Measurements from ENCODE around the gene EXOC6B.

The EXOC6B gene

DNA sequence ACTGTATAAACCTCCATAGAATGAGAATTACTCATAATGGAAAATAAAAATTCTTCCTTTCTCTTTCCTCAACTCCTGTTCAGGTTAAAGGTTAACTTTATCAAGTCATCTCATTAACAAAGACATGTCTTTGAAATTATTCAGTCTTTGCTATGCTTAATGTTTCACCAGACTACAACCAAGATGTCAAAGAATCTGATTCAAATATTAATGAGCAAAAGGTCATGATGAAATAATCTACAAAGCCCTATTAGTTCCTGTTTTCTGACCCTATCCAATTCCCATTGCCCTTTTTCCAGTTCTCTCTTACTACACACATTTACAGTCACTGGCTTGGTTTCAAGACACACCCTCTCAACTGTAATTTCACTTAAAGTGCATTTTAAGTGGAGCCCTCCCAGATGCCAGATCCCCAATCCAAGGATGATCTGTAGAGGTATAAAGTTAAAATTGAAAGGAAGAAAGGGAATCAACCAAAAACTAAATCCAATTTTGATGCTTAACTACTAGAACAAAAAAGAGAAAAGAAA is 431.2 kb downstream of the EXOC6B start:
- H3K27ac ChIP-seq (ENCODE audit: extremely low read depth, low read depth, low read length): no peak overlapping the region
- CTCF ChIA-PET: interaction anchor here (0.6 kb wide), 1 partner anchor 1157 kb away, joined by 3 read pairs; no protein-coding TSS in a partner anchor
- H3K36me3 ChIP-seq (ENCODE audit: control insufficient read depth in 2 of 2, insufficient read depth in 1 of 2, low read length in 2 of 2): no peaks in the 10 kb centered on the region
- peaks cover 7% of the 10 kb centered on the region for H3K4me1 ChIP-seq (ENCODE audit: control insufficient read depth, insufficient read depth, low read length)
- no peaks in the 10 kb centered on the region for H3K9me3 ChIP-seq (ENCODE audit: control insufficient read depth, insufficient read depth, low read depth, low read length)
- POLR2A ChIA-PET: no interaction called here
- TF ChIP-seq ZNF366 (tag by site-specific recombination; conservative IDR thresholded peaks at IDR 0.05): no peak
- no peak for TF ChIP-seq ZNF311 (tag by site-specific recombination; IDR thresholded peaks at IDR 0.05; ENCODE audit: borderline replicate concordance)
- TF ChIP-seq KLF10 (tag by site-specific recombination; IDR thresholded peaks at IDR 0.05): no peak
- no peak for TF ChIP-seq ZNF76 (tag by site-specific recombination; IDR thresholded peaks at IDR 0.05; ENCODE audit: borderline replicate concordance, low read depth)
- TF ChIP-seq ZNF707 (tag by site-specific recombination; IDR thresholded peaks at IDR 0.05): no peak
- TF ChIP-seq, protein P1, sequence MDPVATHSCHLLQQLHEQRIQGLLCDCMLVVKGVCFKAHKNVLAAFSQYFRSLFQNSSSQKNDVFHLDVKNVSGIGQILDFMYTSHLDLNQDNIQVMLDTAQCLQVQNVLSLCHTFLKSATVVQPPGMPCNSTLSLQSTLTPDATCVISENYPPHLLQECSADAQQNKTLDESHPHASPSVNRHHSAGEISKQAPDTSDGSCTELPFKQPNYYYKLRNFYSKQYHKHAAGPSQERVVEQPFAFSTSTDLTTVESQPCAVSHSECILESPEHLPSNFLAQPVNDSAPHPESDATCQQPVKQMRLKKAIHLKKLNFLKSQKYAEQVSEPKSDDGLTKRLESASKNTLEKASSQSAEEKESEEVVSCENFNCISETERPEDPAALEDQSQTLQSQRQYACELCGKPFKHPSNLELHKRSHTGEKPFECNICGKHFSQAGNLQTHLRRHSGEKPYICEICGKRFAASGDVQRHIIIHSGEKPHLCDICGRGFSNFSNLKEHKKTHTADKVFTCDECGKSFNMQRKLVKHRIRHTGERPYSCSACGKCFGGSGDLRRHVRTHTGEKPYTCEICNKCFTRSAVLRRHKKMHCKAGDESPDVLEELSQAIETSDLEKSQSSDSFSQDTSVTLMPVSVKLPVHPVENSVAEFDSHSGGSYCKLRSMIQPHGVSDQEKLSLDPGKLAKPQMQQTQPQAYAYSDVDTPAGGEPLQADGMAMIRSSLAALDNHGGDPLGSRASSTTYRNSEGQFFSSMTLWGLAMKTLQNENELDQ (tag by site-specific recombination; IDR thresholded peaks at IDR 0.05; ENCODE audit: low read depth): no peak
- TF ChIP-seq SALL2 (tag by site-specific recombination; IDR thresholded peaks at IDR 0.05; ENCODE audit: borderline replicate concordance): no peak
- TF ChIP-seq ZNF629 (tag by site-specific recombination; IDR thresholded peaks at IDR 0.05): no peak
- no peak for TF ChIP-seq ZNF544 (tag by site-specific recombination; IDR thresholded peaks at IDR 0.05)
- no peak for TF ChIP-seq PRDM1 (tag by site-specific recombination; IDR thresholded peaks at IDR 0.05)
- TF ChIP-seq ZNF610 (tag by site-specific recombination; IDR thresholded peaks at IDR 0.05; ENCODE audit: borderline replicate concordance): no peak
- TF ChIP-seq ZNF514 (tag by site-specific recombination; IDR thresholded peaks at IDR 0.05): no peak
- TF ChIP-seq ZNF274 (IDR thresholded peaks at IDR 0.05; ENCODE audit: low read length): no peak
- no peak for TF ChIP-seq ZNF274 (tag by site-specific recombination; IDR thresholded peaks at IDR 0.05; ENCODE audit: borderline replicate concordance)
- no peak overlapping the region for H3K4me3 ChIP-seq (ENCODE audit: low read depth, low read length)

DNA sequence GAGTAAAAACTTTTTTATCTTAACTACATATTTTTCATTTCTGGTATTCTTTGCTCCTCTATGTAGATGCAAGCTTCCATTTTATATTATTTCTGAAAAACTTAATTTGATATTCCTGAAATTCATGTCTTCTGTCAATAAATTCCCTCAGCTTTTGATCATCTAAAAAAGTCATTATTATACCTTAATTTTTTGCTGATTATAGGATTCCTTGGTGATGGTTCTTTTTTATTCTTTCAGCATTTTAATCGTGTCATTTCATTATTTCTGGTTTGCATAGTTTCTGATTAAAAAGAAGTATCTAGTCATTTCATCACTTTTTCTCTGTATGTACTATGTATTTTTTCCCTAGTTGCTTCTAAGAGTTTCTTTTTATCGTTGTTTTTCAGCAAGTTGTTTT is 436.4 kb downstream of the EXOC6B start:
- H3K27ac ChIP-seq (ENCODE audit: extremely low read depth, low read depth, low read length): no peak overlapping the region
- no peaks in the 10 kb centered on the region for H3K9me3 ChIP-seq (ENCODE audit: control insufficient read depth, insufficient read depth, low read depth, low read length)
- TF ChIP-seq ZNF354C (tag by site-specific recombination; IDR thresholded peaks at IDR 0.05; ENCODE audit: borderline replicate concordance, low read depth) (no peak), ZFP3 (tag by site-specific recombination; IDR thresholded peaks at IDR 0.05; ENCODE audit: low read depth) (no peak), ZNF214 (tag by site-specific recombination; IDR thresholded peaks at IDR 0.05; ENCODE audit: borderline replicate concordance) (no peak), ZNF785 (tag by site-specific recombination; IDR thresholded peaks at IDR 0.05) (no peak), ZNF184 (tag by site-specific recombination; IDR thresholded peaks at IDR 0.05) (no peak), ZBTB20 (tag by site-specific recombination; IDR thresholded peaks at IDR 0.05) (no peak), ZNF701 (tag by site-specific recombination; IDR thresholded peaks at IDR 0.05) (no peak), ZSCAN30 (tag by site-specific recombination; IDR thresholded peaks at IDR 0.05) (no peak), ZNF791 (tag by site-specific recombination; IDR thresholded peaks at IDR 0.05) (no peak), ZNF529 (tag by site-specific recombination; IDR thresholded peaks at IDR 0.05; ENCODE audit: insufficient replicate concordance) (no peak), ZNF175 (tag by site-specific recombination; IDR thresholded peaks at IDR 0.05) (no peak), SP2 (tag by site-specific recombination; IDR thresholded peaks at IDR 0.05) (no peak), SCRT2 (tag by site-specific recombination; IDR thresholded peaks at IDR 0.05) (no peak), ZBTB1 (tag by site-specific recombination; IDR thresholded peaks at IDR 0.05) (no peak)
- TF ChIP-seq, protein P2, sequence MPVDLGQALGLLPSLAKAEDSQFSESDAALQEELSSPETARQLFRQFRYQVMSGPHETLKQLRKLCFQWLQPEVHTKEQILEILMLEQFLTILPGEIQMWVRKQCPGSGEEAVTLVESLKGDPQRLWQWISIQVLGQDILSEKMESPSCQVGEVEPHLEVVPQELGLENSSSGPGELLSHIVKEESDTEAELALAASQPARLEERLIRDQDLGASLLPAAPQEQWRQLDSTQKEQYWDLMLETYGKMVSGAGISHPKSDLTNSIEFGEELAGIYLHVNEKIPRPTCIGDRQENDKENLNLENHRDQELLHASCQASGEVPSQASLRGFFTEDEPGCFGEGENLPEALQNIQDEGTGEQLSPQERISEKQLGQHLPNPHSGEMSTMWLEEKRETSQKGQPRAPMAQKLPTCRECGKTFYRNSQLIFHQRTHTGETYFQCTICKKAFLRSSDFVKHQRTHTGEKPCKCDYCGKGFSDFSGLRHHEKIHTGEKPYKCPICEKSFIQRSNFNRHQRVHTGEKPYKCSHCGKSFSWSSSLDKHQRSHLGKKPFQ (tag by site-specific recombination; IDR thresholded peaks at IDR 0.05): no peak
- TF ChIP-seq, protein P3, sequence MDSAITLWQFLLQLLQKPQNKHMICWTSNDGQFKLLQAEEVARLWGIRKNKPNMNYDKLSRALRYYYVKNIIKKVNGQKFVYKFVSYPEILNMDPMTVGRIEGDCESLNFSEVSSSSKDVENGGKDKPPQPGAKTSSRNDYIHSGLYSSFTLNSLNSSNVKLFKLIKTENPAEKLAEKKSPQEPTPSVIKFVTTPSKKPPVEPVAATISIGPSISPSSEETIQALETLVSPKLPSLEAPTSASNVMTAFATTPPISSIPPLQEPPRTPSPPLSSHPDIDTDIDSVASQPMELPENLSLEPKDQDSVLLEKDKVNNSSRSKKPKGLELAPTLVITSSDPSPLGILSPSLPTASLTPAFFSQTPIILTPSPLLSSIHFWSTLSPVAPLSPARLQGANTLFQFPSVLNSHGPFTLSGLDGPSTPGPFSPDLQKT (IDR thresholded peaks at IDR 0.05; ENCODE audit: borderline replicate concordance, low read depth, low read length): no peak
- H3K4me3 ChIP-seq (ENCODE audit: low read depth, low read length): no peak overlapping the region
- ChIA-PET CTCF (no interaction called here), POLR2A (no interaction called here)
- H3K36me3 ChIP-seq (ENCODE audit: control insufficient read depth in 2 of 2, insufficient read depth in 1 of 2, low read length in 2 of 2): no peaks in the 10 kb centered on the region
- no peaks in the 10 kb centered on the region for H3K4me1 ChIP-seq (ENCODE audit: control insufficient read depth, insufficient read depth, low read length)
